Stimulated activated CD4-positive, alpha-beta T cell treated with anti-CD3 and anti-CD28 coated beads, TNF-alpha, amount 100 ng/mL, for 48 hours (primary cell): ENCODE data around the gene CTIF.
"Not testable (repeated sequence)": the region's sequence is repeated elsewhere in the genome, so short reads cannot be mapped to it uniquely, and the experiment has no call there.

ENCODE experiments used
- DNase-seq, 3 donors: peaks; one replicate each; pipeline ENCODE4 v3.0.0-alpha.2; 2020; ENCODE audit warnings: low read depth in 3 of 3

The CTIF gene

GRCh38 chr18:48802543-48803290, 263.9 kb downstream of the CTIF start:
- DNase-seq: no peak

- DNase-seq: no peak
Measured at GRCh38 chr18:48803518-48803917, 264.7 kb downstream of the CTIF start.

- DNase-seq: no peak
Measured at GRCh38 chr18:48803951-48804855, 265.4 kb downstream of the CTIF start.

GRCh38 chr18:48804856-48805610, 266.2 kb downstream of the CTIF start:
- DNase-seq: no peak

GRCh38 chr18:48805826-48806535, 267.1 kb downstream of the CTIF start:
- no peak for DNase-seq

GRCh38 chr18:48806551-48807261, 267.9 kb downstream of the CTIF start:
- DNase-seq: no peak

- DNase-seq: no peak
Measured at GRCh38 chr18:48808476-48808875, 269.6 kb downstream of the CTIF start.

- DNase-seq: no peak
Measured at GRCh38 chr18:48809365-48809764, 270.5 kb downstream of the CTIF start.

- no peak for DNase-seq
Measured at GRCh38 chr18:48810805-48811204, 272.0 kb downstream of the CTIF start.

- DNase-seq: no peak
Measured at GRCh38 chr18:48811401-48811800, 272.6 kb downstream of the CTIF start.

GRCh38 chr18:48811977-48812451, 273.2 kb downstream of the CTIF start:
- DNase-seq: not testable (repeated sequence)

- DNase-seq: no peak
Measured at GRCh38 chr18:48813321-48813720, 274.5 kb downstream of the CTIF start.

GRCh38 chr18:48813833-48814489, 275.1 kb downstream of the CTIF start:
- no peak for DNase-seq

GRCh38 chr18:48814490-48815178, 275.8 kb downstream of the CTIF start:
- no peak for DNase-seq

- DNase-seq: no peak
Measured at GRCh38 chr18:48815179-48815515, 276.3 kb downstream of the CTIF start.

GRCh38 chr18:48815581-48816324, 276.9 kb downstream of the CTIF start:
- no peak for DNase-seq

GRCh38 chr18:48816554-48816953, 277.7 kb downstream of the CTIF start:
- no peak for DNase-seq

GRCh38 chr18:48817021-48817461, 278.2 kb downstream of the CTIF start:
- no peak for DNase-seq
